ENCODE measurements around the gene GOLT1B. TPM values are rescaled to one million over a fixed set of nuclear protein-coding genes. Genes with fewer than 3 reads are reported as not detected.
A peak's percentile ranks its signal among the peaks of the same experiment; 100 is the strongest.

GOLT1B gene
- total and polyA plus RNA-seq, 9 of the 15 experiments (the other 6 are each of a cell fraction or from before 2014, with no cell fraction given) = 9.4 to 66.1 (median 26.7) TPM

- TF ChIP-seq REST (IDR thresholded peaks at IDR 0.05; ENCODE audit: borderline replicate concordance) (no peak), REST (CRISPR knock-in tag; IDR thresholded peaks at IDR 0.05; ENCODE audit: low read depth) (no peak), ZBTB12 (CRISPR knock-in tag; IDR thresholded peaks at IDR 0.05) (peak; percentile 49; the same call in 1 of the 2 replicates), ARID4B (CRISPR knock-in tag; IDR thresholded peaks at IDR 0.05) (peak; percentile 90), RFX5 (IDR thresholded peaks at IDR 0.05; ENCODE audit: low read depth, low read length) (no peak), HOXB6 (CRISPR knock-in tag; IDR thresholded peaks at IDR 0.05; ENCODE audit: borderline replicate concordance) (no peak), ZNF586 (CRISPR knock-in tag; conservative IDR thresholded peaks at IDR 0.05) (no peak), YY1 (IDR thresholded peaks at IDR 0.05; ENCODE audit: borderline replicate concordance in 1 of 3, control insufficient read depth in 1 of 3, extremely low read depth in 1 of 3, insufficient read depth in 3 of 3, insufficient read length in 1 of 3, insufficient replicate concordance in 2 of 3, low read depth in 1 of 3, low read length in 2 of 3) (peak in 2 of 3 experiments; percentile 35 to 53), ZNF3 (CRISPR knock-in tag; IDR thresholded peaks at IDR 0.05) (no peak), CBX1 (IDR thresholded peaks at IDR 0.05; ENCODE audit: low read depth) (no peak), U2AF2 (optimal IDR thresholded peaks at IDR 0.05; ENCODE audit: low read depth, low read length) (no peak), DPF2 (IDR thresholded peaks at IDR 0.05) (no peak), ZFP1 (CRISPR knock-in tag; IDR thresholded peaks at IDR 0.05) (no peak)
These were observed at the start of gene GOLT1B, which contains the start of gene RECQL (continued) for GRCh38 chr12:21501258-21502163.

Data from K562 (cell line).